LHCN-M2 (cell line): ENCODE results near the gene PLEKHN1. TPM values are rescaled to one million over a fixed set of nuclear protein-coding genes. Genes with fewer than 3 reads are reported as not detected.

ENCODE experiments used
- DNase-seq: peaks from one replicate; pipeline ENCODE4 v3.0.0-alpha.2; 2012; ENCODE audit warnings: low read depth
- total RNA-seq: library from RNA; depleted of rRNA; stranded (reverse); fragments of >200 nt; gene quantifications from 2 replicates; pipeline ENCODE4 v1.2.3, GENCODE V29; 2014; rRNA removed

The PLEKHN1 gene
- total RNA-seq, 1 experiment from 2014 or later = 0.40 TPM

DNA sequence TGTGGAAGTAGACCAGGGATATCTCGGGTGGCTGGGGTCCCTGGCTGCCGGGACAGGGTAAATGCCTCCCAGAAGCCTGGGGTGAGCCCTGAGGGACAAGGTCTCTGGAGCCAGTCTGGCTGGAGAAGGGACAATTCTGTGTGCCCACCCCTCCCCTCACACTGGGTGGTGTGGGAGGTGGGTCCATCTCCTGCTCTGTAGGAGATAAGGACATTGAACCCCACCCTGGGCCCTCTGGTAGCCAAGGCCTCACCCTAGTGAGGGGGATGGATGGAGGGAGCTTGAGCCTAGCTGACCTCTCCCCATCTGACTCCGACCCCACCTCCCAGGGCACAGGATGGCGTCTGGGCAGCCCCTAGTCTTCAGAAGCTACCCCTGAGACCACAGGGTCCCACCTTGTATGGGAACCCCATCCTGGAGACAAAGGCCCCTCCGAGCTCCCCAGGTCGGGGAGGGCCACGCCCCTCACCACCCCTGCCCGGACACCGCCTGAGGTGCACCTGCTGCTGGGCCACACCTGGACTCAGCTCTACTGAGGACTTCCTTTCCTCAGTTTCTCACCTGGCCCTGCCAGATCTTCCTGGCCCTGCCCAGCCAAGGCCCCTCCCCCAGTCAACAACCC, 58.0 kb downstream of the PLEKHN1 start:
- no peak for DNase-seq

DNA sequence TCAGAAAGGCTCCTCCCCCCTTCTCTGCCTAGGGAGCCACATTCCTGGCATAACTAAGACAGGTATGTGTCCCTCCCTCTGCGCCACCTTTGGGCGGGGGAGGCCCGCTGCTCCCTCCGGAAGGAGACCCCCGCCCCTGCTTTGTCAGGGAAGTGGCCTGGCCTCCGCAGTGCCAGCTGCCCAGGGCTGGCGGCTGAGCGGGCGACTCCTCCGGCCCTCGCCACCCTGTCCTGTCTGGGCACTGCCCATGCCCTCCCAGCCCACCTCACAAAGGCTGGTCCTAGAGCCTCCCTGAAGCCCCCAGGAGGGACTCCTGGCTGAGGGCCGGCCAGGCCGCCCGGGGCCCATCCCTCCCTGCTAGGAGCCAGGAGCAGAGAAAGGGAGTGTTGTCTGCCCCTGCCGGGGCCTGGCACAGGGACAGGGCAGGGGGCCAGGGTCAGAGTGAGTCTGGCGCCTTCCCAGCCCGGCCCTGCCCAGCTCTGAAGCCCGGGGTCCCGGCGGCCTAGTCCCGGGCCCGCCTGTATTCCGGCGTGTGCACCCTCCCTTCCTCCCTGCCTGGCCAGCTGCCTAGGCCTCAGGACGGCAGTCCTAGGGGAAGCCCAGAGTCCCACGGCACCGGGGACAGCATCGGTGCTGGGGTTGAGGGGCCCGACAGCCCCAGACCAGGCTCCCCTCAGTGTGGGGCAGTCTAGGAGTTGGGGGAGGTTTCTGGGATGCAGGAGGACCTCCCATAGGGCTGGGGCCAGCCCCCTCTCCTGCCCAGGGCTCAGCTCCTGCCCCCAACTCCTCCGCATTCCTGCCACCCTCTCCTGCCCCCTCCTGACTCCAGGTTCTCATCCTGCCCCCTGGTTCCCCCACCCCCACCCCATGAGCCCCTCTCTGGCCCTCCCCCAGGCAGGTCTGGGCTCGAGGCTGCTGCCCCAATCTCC, 58.8 kb downstream of the PLEKHN1 start:
- DNase-seq = no peak

Other genes with a start within 250 kb of the PLEKHN1 start
- 1.1 and 3.4 TPM in 2 replicates for gene SAMD11, start 42.6 kb upstream of the PLEKHN1 start, total RNA-seq
- 100 and 118 TPM in 2 replicates for gene NOC2L, start 7.2 kb upstream of the PLEKHN1 start, total RNA-seq
- 13.7 and 22.8 TPM in 2 replicates for gene KLHL17, start 5.9 kb upstream of the PLEKHN1 start, total RNA-seq
- not detected in 2 replicates for gene PERM1, start 15.6 kb downstream of the PLEKHN1 start, total RNA-seq
- 2.4 and 2.9 TPM in 2 replicates for gene HES4, start 33.6 kb downstream of the PLEKHN1 start, total RNA-seq
- 77.6 and 161 TPM in 2 replicates for gene ISG15, start 47.0 kb downstream of the PLEKHN1 start, total RNA-seq
- 13.3 and 15.5 TPM in 2 replicates for gene AGRN, start 53.6 kb downstream of the PLEKHN1 start, total RNA-seq
- not detected in 2 replicates for gene RNF223, start 107.8 kb downstream of the PLEKHN1 start, total RNA-seq
- gene C1orf159, start 149.6 kb downstream of the PLEKHN1 start, total RNA-seq = 18.8 and 26.5 TPM in 2 replicates
- not detected in 2 replicates for gene TTLL10, start 207.4 kb downstream of the PLEKHN1 start, total RNA-seq
- not detected in 2 replicates for gene TNFRSF18, start 240.1 kb downstream of the PLEKHN1 start, total RNA-seq
- gene TNFRSF4, start 247.7 kb downstream of the PLEKHN1 start, total RNA-seq = 0.17 and 0.32 TPM in 2 replicates